ENCODE results near the gene BRPF3. TPM values are rescaled to one million over a fixed set of nuclear protein-coding genes. Genes with fewer than 3 reads are reported as not detected.

Gene BRPF3
- total and polyA plus RNA-seq, 8 donors: 7.0 to 343 (median 21.1) TPM

DNA sequence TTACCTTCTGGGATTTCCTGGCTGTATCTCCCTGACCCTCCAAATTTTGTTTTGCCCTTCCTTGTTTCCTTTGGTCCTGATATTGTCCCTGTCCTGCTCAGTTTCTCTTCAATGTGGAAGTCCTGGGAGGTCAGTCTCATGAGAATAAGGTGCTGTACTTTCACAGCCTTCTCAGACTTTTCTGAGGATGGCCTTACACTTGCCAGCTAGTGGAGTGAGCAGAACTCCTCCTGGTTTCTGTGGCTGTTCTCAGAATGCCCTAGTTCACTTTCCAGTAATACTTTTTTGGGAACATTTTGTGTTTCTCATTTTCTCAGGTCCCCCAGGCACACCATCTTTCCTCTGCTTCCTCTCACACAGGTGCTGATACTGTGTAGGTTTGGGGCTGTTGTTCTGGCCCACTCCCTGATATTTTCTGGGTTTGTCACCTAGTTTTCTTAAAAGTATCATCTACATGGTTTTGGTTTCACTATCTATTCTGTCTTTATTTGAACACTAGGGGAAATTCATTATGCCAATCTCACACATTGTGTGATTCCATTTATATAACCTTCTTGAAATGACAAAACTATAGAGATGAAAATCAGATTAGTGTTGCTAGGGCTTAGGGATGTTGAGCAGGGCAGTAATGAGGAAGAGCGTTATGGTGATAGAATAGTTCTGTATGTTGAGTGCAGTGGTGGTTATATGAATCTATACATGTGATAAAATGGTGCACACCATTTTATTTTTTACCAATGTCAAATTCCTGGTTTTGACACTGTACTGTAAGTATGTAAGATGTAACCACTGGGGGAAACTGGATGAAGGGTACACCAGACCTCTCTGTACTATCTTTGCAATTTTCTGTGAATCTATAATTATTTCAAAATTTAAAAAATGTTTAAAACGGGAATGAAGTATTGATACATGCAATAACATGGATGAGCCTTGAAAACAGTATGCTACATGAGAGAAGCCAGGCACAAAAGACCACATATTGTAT lies 27.2 kb upstream of the BRPF3 start:
- WGBS, 5 donors: 91 to 96% (median 94%) methylated on average over 2 of the region's 2 CpGs
- TF ChIP-seq POLR2AphosphoS5 (IDR thresholded peaks at IDR 0.05): no peak
- no peak for TF ChIP-seq EP300 (IDR thresholded peaks at IDR 0.05)
- no peak for TF ChIP-seq CTCF (IDR thresholded peaks at IDR 0.05)
- no peak overlapping the region for H3K27ac ChIP-seq

DNA sequence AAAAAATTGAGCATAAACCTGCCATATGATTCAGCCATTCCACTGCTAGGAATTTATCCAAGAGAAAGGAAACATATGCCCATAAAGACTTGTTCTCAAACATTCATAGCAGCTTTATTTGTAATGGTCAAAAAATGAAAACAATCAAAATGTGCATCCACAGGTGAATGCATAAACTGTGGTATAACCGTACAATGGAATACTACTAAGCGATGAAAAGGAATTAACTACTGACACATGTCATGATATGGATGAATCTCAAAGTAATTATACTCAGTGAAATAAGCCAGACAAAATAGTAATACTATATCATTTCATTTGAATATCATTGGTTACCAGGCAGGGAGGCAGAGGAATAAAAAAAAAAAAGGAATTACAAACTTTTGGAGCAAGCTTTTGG lies 25.8 kb upstream of the BRPF3 start:
- TF ChIP-seq CTCF (IDR thresholded peaks at IDR 0.05) (no peak), POLR2AphosphoS5 (IDR thresholded peaks at IDR 0.05) (no peak), POLR2A (IDR thresholded peaks at IDR 0.05) (no peak), EP300 (IDR thresholded peaks at IDR 0.05) (no peak)
- no peaks in the 10 kb centered on the region for H3K9me3 ChIP-seq
- H3K4me1 ChIP-seq: no peaks in the 10 kb centered on the region
- no peak overlapping the region for H3K27ac ChIP-seq
- WGBS, 5 donors: 95 to 100% (median 98%) methylated on average over 2 of the region's 2 CpGs
- intact Hi-C loops (cut with DNase I; ENCODE audit: low total_unique reads): no loop called here
- DNase-seq: no peak
- no peaks in the 10 kb centered on the region for H3K36me3 ChIP-seq
- H3K27me3 ChIP-seq: no peaks in the 10 kb centered on the region
- H3K4me3 ChIP-seq: no peak overlapping the region

More for the DNA sequence above, 27.2 kb upstream of the BRPF3 start:
- no peak for DNase-seq
- intact Hi-C loops (cut with DNase I; ENCODE audit: low total_unique reads): no loop called here
- Histone ChIP-seq H3K27me3 (no peaks in the 10 kb centered on the region), H3K4me1 (no peaks in the 10 kb centered on the region), H3K9me3 (no peaks in the 10 kb centered on the region), H3K4me3 (no peak overlapping the region), H3K36me3 (no peaks in the 10 kb centered on the region)

DNA sequence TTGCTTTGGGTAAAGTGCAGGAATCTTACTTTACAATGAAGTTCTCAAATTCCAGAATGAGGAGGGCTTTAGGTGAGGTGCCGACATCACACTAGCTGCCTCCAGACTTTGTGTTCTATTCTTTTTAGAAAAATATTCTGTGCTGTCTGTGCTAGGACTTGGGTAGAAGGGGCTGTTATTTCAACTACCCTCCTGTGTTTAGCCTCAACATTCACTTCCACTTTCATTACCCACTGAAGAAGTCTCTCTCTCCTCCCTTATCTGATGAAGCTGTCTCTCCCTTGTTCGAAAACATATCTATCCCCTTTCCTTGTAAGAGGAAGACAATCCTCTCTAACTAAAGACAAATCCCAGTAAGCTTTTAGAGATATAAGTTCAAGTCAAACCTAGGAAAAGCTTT lies 25.0 kb upstream of the BRPF3 start:
- no peaks in the 10 kb centered on the region for H3K4me1 ChIP-seq
- no peaks in the 10 kb centered on the region for H3K36me3 ChIP-seq
- H3K4me3 ChIP-seq: no peak overlapping the region
- intact Hi-C loops (cut with DNase I; ENCODE audit: low total_unique reads): no loop called here
- no peak overlapping the region for H3K27ac ChIP-seq
- H3K27me3 ChIP-seq: no peaks in the 10 kb centered on the region
- TF ChIP-seq POLR2A (IDR thresholded peaks at IDR 0.05) (no peak), CTCF (IDR thresholded peaks at IDR 0.05) (no peak), POLR2AphosphoS5 (IDR thresholded peaks at IDR 0.05) (no peak), EP300 (IDR thresholded peaks at IDR 0.05) (no peak)
- no peak for DNase-seq
- 78 to 85% (median 81%) methylated on average over 2 of the region's 2 CpGs for WGBS, 5 donors
- no peaks in the 10 kb centered on the region for H3K9me3 ChIP-seq

GRCh38 chr6:36177166-36177565 lies 19.4 kb upstream of the BRPF3 start:
- DNase-seq: no peak
- intact Hi-C loops (cut with DNase I; ENCODE audit: low total_unique reads): no loop called here
- no peak for TF ChIP-seq POLR2AphosphoS5 (IDR thresholded peaks at IDR 0.05)
- TF ChIP-seq EP300 (IDR thresholded peaks at IDR 0.05): no peak
- no peak for TF ChIP-seq POLR2A (IDR thresholded peaks at IDR 0.05)
- TF ChIP-seq CTCF (IDR thresholded peaks at IDR 0.05): no peak
- no peaks in the 10 kb centered on the region for H3K36me3 ChIP-seq
- H3K4me3 ChIP-seq: no peak overlapping the region
- H3K9me3 ChIP-seq: peaks cover 0 to 16% (median 9%) of the 10 kb centered on the region in 4 donors
- no peak overlapping the region for H3K27ac ChIP-seq
- H3K27me3 ChIP-seq: no peaks in the 10 kb centered on the region
- H3K4me1 ChIP-seq: no peaks in the 10 kb centered on the region
